SH-SY5Y (cell line): ENCODE measurements around the gene ATG10.

Source experiments
- GATA2 ChIP-seq: IDR thresholded peaks from 2 replicates; pipeline ENCODE4 v1.6.1; 2011; ENCODE audit warnings: mild to moderate bottlenecking, low read depth, low read length
- GATA3 ChIP-seq: IDR thresholded peaks from 2 replicates; pipeline ENCODE4 v1.6.1; 2011; ENCODE audit warnings: low read depth, mild to moderate bottlenecking, low read length, moderate library complexity

Gene ATG10

GRCh38 chr5:82096249-82096648 is 124.4 kb downstream of the ATG10 start:
- TF ChIP-seq GATA3, result no peak
- no peak for TF ChIP-seq GATA2

DNA sequence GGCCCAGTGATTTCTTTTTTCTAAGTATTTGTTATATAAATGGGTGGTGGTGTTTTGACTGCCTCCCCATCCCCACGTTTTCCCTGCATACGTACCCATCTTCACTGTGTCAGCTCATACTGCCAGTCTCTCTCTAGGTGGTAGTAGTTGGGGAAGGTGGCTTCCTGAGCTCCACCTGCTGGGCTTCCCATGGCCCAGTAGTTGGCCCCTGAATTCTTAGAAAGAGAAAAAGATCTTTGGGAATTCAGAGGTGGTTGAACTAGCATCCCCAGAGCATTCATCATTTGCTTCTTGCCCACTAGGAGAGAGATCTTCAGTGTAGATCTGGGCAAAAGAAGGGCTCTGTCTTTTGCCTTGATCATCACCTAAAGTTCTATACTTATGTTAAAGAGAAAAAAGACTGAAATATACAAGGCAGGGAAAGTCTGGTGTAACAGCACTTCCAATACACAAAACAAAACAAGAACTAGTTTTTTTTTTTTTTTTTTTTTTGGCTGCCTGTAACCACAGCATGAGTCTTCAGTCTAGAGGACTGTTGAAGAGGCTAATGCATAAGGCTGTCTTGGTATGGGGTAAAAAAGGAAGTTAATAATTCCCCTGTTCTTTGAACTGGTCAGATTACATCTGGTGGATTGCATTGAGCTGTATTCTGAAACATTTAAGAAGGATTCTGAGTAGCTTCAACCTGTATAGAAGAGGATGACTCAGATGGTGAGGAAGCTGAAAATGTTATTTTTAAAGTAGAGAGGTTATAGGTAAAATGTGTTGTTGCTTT is 128.7 kb downstream of the ATG10 start:
- TF ChIP-seq GATA3 (no peak), GATA2 (no peak)

DNA sequence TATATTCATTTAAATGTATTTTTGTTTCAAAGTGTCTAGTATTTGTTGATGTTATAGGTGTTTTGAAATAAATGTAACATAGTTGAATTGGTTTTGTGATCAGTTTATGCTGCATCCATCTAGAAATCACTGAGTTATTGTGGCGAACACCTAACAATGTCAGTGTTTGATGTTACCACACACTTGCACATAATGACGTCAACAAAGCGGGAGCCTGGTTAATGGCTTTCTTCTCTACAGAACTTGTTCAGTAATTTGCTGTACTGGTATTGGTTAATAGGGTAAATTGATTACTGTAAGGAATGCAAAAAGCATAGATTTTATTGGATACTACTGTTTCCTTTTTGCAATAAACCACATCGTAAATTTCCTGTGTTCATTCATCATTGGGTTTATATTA is 133.0 kb downstream of the ATG10 start:
- TF ChIP-seq GATA2, result no peak
- TF ChIP-seq GATA3, result no peak

GRCh38 chr5:82105457-82105856 is 133.6 kb downstream of the ATG10 start:
- TF ChIP-seq GATA3 (no peak), GATA2 (no peak)

DNA sequence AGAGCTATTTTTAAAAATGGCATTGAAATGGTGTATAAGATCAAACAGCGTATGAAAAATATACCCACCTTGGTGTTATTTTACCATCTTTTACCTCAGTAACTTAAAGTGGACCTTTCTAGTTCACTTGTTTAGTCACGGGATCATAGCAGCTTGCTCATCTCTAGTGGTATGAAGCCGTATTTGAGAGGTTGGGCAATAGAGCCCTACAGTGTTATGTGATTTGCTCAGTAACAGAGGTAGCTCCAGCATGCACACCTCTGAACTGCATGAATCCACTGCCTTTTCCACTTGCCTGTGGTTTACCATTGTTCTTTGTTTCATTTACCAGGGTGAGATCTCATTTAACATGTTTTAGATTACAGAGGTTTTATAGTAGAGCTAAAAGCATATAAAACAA is 134.4 kb downstream of the ATG10 start:
- no peak for TF ChIP-seq GATA3
- TF ChIP-seq GATA2, result no peak

DNA sequence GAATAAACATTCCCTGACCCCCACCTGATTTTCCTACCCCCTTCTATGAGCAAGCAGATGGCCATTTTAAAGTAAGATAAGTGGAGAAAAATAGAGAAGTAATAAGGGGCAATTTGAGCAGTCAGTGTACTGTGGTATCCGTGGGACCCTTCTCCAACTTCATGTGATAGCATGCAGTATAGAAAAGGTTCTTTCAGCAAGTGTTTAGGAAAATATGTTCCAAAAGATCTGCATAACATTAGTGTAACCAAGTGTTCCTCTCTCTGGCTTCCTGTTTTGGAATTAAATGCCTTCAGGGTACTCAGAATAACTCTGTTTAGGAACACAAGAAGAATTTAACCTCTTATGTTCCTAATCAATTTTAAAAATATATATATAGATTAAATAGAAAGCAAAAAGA is 134.9 kb downstream of the ATG10 start:
- no peak for TF ChIP-seq GATA3
- TF ChIP-seq GATA2, result no peak

GRCh38 chr5:82107267-82107666 is 135.4 kb downstream of the ATG10 start:
- TF ChIP-seq GATA3, result no peak
- TF ChIP-seq GATA2, result no peak

DNA sequence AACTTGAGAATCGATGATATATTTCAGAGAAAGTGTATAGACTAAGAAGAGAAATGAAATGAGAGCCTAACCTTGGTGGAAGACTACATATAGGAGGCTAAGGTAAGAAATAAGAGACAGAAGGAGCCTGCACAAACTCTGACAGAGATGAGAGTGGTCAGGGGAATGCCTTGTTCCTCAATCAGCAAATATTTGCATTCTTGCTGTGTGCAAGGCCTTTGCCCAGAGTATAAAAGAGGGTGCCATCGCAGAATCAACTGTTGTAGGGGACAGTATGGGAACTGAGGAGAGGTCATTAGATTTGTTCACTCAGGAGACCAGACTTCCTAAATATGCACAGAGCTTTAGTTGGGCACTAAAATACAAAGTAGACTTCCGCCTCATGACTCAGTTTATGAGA is 137.2 kb downstream of the ATG10 start:
- no peak for TF ChIP-seq GATA2
- no peak for TF ChIP-seq GATA3

GRCh38 chr5:82111191-82111590 is 139.4 kb downstream of the ATG10 start:
- TF ChIP-seq GATA3, result no peak
- TF ChIP-seq GATA2, result no peak

DNA sequence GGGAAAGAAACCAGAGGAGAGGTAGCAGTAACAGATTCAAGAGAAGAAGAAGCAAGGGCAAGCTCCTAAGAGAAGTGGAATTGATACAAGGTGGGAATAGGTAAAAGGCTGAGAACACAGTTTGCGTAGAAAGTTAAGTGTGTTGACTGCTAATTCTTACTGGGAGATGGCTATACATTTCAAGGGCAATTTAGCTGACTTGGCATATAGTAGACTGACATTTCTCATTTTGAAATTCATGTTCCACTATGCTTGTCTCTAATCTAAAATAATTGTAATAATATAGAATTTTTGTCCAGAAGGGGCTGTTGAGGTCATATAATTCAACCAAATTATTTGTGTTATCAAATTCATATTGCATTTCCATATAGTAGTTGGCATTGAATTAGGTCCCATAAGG is 144.0 kb downstream of the ATG10 start:
- no peak for TF ChIP-seq GATA3

DNA sequence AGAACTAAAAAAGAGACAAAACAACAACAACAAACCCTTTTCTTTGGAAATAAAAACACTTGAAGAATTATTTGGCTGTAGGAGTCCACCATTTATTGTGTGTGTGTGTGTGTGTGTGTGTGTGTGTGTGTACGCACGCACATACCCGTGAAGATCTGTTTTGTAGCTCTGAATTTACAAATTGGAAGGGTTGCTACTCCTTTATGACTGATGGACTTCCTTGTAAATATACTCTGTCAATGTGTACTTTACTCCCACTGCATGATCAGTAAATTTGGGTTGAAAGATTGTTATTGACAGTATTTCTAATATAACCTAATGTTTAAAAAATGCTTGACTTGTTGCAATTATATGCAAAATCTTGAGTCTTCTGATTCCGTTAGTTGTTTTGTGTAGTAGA is 148.1 kb downstream of the ATG10 start:
- TF ChIP-seq GATA2 (no peak), GATA3 (no peak)

GRCh38 chr5:82129723-82130285 is 158.0 kb downstream of the ATG10 start:
- no peak for TF ChIP-seq GATA3
- TF ChIP-seq GATA2, result no peak

DNA sequence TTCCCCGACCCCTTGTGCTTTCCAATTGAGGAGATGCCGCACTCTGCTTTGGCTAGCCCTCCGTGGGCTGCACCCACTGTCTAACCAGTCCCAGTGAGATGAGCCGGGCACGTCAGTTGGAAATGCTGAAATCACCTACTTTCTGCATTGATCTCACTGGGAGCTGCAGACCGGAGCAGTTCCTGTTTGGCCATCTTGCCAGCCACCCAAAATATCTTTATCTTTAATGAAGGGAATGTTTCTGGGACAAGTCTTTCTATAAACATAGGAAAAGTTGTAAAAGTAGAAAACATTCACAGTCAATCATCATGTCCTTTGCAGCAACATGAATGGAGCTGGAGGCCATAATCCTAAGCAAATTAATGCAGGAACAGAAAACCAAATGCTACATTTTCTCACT is 158.8 kb downstream of the ATG10 start:
- TF ChIP-seq GATA2 (no peak), GATA3 (no peak)

- TF ChIP-seq GATA3 (no peak), GATA2 (no peak)
These were observed 165.4 kb downstream of the ATG10 start for GRCh38 chr5:82137205-82137604.

- TF ChIP-seq GATA3 (no peak), GATA2 (no peak)
These were observed 170.5 kb downstream of the ATG10 start for GRCh38 chr5:82142217-82142841.

DNA sequence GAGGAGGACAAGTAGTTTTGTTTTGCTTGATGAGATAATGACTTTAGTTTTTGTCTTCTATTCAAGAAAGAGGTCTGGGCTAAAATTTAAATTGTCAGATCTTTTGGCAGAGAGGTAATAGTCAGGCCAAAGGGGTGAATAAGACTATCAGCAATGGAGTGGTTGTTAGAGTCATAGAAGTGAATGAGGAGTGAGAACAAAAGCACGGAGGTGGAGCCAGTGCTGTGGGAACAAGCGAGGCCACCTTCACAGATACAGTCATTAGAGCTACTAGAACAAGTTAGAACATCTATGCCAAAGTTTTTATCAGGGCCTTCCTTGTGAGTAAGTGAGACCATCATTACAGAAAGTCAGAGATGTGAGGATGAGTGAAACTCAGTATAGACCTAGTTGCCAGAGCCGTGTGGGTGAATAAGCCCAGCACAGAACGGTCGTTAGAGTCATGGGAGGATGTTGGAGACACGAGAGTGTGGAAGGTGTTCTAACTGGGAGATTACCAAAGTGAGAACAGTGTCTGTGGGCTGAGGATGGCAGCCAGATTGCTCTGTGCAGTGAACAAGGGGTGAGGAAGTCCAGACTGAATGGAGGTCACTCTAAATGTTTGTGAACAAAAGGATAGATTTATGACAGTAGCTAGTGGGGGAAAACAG is 171.2 kb downstream of the ATG10 start:
- TF ChIP-seq GATA2 (no peak), GATA3 (no peak)
